DOHH2 (cell line): ENCODE measurements around the gene ATF6B.

Source experiments
- EZH2phosphoT487 ChIP-seq: fragments of 200-600 bp; sonication (generic); IDR thresholded peaks from 2 replicates; pipeline ENCODE4 v1.6.1; 2017; ENCODE audit warnings: borderline replicate concordance, mild to moderate bottlenecking, antibody characterized with exemption, low read length, moderate library complexity, mixed read lengths
- TF ChIP-seq, protein P1 (sequence below): fragments of 200-600 bp; sonication (generic); IDR thresholded peaks from one replicate; pipeline ENCODE4 v1.5.1; 2014; ENCODE audit warnings: antibody characterized with exemption, mild to moderate bottlenecking, low read depth, low read length; ENCODE audit not compliant: poor library complexity, severe bottlenecking

DNA sequence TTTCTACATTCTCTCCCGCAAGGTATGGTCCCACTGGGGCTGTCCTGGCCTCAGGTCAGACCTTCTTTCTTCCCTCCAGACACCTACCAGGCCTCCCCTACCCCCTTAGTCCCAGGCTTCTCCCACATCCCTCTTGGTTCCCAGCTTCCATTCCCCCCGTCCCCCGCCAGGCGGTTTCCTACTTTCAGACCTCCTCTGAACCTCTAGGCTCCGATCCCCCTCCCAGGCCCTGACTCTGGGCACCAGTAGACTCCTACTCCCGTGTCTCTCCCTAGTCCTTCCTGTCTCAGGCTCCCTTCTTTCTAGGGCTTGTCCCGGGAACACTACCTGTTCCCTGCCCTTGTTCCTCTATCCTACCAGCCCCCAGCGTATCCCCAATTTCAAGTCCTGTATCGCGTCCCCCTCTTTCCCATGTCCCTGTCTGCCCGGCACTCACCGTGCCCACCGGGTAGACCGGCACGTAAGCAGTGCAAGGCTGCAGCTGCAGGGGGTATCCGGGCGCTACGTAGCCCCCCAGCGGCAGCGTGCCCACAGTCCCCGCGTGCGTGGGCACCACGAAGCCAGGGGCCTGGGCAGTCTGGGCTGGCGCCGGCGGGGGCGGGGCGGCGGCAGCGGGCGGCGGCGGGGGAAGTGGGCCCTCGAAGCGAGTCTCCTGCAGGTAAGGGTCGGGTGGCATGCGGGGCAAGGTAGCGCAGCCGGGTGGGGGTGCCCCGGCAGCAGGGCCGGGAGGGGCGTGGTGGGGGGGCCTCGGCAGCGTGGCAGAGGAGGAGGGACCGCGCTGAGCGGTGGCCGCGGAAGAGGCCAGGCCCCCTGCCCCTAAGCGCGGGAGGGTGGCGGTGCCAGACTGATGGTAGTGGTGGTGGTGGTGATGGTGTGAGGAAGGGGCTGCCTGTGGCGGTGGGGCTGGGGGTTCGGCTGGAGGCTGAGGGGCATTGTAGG lies 22.2 kb upstream of the ATF6B start:
- TF ChIP-seq, protein P1, sequence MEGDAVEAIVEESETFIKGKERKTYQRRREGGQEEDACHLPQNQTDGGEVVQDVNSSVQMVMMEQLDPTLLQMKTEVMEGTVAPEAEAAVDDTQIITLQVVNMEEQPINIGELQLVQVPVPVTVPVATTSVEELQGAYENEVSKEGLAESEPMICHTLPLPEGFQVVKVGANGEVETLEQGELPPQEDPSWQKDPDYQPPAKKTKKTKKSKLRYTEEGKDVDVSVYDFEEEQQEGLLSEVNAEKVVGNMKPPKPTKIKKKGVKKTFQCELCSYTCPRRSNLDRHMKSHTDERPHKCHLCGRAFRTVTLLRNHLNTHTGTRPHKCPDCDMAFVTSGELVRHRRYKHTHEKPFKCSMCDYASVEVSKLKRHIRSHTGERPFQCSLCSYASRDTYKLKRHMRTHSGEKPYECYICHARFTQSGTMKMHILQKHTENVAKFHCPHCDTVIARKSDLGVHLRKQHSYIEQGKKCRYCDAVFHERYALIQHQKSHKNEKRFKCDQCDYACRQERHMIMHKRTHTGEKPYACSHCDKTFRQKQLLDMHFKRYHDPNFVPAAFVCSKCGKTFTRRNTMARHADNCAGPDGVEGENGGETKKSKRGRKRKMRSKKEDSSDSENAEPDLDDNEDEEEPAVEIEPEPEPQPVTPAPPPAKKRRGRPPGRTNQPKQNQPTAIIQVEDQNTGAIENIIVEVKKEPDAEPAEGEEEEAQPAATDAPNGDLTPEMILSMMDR, result no peak
- TF ChIP-seq EZH2phosphoT487, result no peak
